NT2/D1 (cell line): ENCODE data around the gene SLCO2B1.

Experiments used
- DNase-seq: peaks from one replicate; pipeline ENCODE4 v3.0.0-alpha.2; 2011; ENCODE audit warnings: low read depth, low spot score
- H3K27me3 ChIP-seq: 2 replicates; pipeline ENCODE4 v1.6.0; 2011; ENCODE audit warnings: mild to moderate bottlenecking; ENCODE audit not compliant: insufficient read length, insufficient read depth
- H3K36me3 ChIP-seq: 2 replicates; pipeline ENCODE4 v1.6.1; 2011; ENCODE audit warnings: mild to moderate bottlenecking, low read length, mixed read lengths; ENCODE audit not compliant: insufficient read depth, insufficient read length
- H3K4me1 ChIP-seq: 2 replicates; pipeline ENCODE4 v1.5.1; 2011; ENCODE audit not compliant: insufficient read depth, insufficient read length
- H3K4me3 ChIP-seq: 2 replicates; pipeline ENCODE4 v1.5.1; 2011; ENCODE audit warnings: low read depth; ENCODE audit not compliant: insufficient read length
- H3K9ac ChIP-seq: 2 replicates; pipeline ENCODE4 v1.6.0; 2011; ENCODE audit warnings: low read depth; ENCODE audit not compliant: insufficient read length
- H3K9me3 ChIP-seq: 2 replicates; pipeline ENCODE4 v1.5.1; 2011; ENCODE audit warnings: mild to moderate bottlenecking, low read length; ENCODE audit not compliant: insufficient read depth
- SUZ12 ChIP-seq: IDR thresholded peaks from 2 replicates; pipeline ENCODE4 v1.6.1; 2011; ENCODE audit not compliant: insufficient read length, insufficient read depth; ENCODE audit errors: extremely low read depth
- YY1 ChIP-seq: IDR thresholded peaks from 2 replicates; pipeline ENCODE4 v1.6.1; 2011; ENCODE audit not compliant: insufficient read length, insufficient read depth
- ZNF274 ChIP-seq: IDR thresholded peaks from 2 replicates; pipeline ENCODE4 v1.6.1; 2011; ENCODE audit warnings: mild to moderate bottlenecking, low read depth, low read length

Gene SLCO2B1

GRCh38 chr11:75152090-75152489 is 1.2 kb downstream of the SLCO2B1 start:
- Histone ChIP-seq H3K4me1 (no peaks in the 10 kb centered on the region), H3K4me3 (no peak overlapping the region), H3K27me3 (no peaks in the 10 kb centered on the region), H3K36me3 (no peaks in the 10 kb centered on the region), H3K9ac (no peak overlapping the region), H3K9me3 (no peaks in the 10 kb centered on the region)
- TF ChIP-seq YY1 (no peak), ZNF274 (no peak), SUZ12 (no peak)
- no peak for DNase-seq

GRCh38 chr11:75152651-75153427 is 1.9 kb downstream of the SLCO2B1 start:
- no peaks in the 10 kb centered on the region for H3K4me1 ChIP-seq
- TF ChIP-seq SUZ12 (no peak), ZNF274 (no peak), YY1 (no peak)
- no peak for DNase-seq
- no peak overlapping the region for H3K9ac ChIP-seq
- H3K4me3 ChIP-seq: no peak overlapping the region
- no peaks in the 10 kb centered on the region for H3K36me3 ChIP-seq
- H3K27me3 ChIP-seq: no peaks in the 10 kb centered on the region
- H3K9me3 ChIP-seq: no peaks in the 10 kb centered on the region

- no peaks in the 10 kb centered on the region for H3K9me3 ChIP-seq
- no peak overlapping the region for H3K4me3 ChIP-seq
- no peak overlapping the region for H3K9ac ChIP-seq
- no peak for DNase-seq
- peaks cover 2% of the 10 kb centered on the region for H3K4me1 ChIP-seq
- no peaks in the 10 kb centered on the region for H3K27me3 ChIP-seq
- H3K36me3 ChIP-seq: no peaks in the 10 kb centered on the region
- TF ChIP-seq SUZ12 (no peak), ZNF274 (no peak), YY1 (no peak)
These were observed 4.0 kb downstream of the SLCO2B1 start for GRCh38 chr11:75154646-75155569.

DNA sequence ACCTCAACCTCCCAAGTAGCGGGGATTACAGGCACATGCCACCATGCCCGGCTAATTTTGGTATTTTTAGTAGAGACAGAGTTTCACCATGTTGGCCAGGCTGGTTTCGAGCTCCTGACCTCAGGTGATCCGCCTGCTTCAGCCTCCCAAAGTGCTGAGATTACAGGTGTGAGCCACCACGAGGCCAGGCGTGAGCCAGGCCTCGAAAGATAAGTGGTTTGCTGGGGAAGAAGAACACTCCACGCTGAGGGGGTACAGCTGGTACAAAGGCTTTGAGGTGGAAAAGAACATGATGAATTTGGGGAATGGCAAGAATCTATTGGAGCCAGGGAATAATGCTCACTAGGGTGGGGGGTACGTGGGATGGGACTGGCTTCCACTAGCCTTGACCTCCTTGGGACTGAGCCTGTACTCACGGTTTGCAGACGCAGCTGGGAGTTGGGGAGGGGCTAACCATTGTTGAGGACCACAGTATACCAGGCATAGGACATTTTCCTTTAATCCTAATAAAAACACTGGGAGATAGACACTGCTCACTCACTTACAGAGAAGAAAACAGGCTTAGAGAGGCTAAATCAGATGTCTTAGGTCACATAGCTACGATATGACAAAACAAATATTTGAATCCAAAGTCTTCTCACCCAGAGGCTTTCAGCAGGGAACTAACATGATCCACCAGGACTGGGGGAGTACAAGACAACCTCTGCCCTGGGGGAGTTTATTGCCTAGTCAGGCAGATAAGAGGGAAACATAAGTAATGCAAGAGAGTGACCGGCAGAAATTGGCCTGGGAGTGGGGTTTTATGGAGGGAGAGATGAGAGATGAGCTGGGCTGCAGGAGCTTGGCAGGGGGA is 4.9 kb downstream of the SLCO2B1 start:
- Histone ChIP-seq H3K9ac (no peak overlapping the region), H3K27me3 (no peaks in the 10 kb centered on the region), H3K36me3 (no peaks in the 10 kb centered on the region), H3K4me1 (peaks cover 2% of the 10 kb centered on the region), H3K4me3 (no peak overlapping the region), H3K9me3 (0 out of 2 replicates have a peak, but pooled peaks cover 5% of the 10 kb centered on the region)
- TF ChIP-seq ZNF274 (no peak), YY1 (no peak), SUZ12 (no peak)
- DNase-seq: no peak

- H3K9ac ChIP-seq: no peak overlapping the region
- H3K27me3 ChIP-seq: no peaks in the 10 kb centered on the region
- H3K36me3 ChIP-seq: no peaks in the 10 kb centered on the region
- DNase-seq: no peak
- H3K4me3 ChIP-seq: no peak overlapping the region
- H3K4me1 ChIP-seq: peaks cover 3% of the 10 kb centered on the region
- peaks cover 11% of the 10 kb centered on the region; the same call in 1 of the 2 replicates for H3K9me3 ChIP-seq
- no peak for TF ChIP-seq ZNF274
- no peak for TF ChIP-seq YY1
- no peak for TF ChIP-seq SUZ12
These were observed 7.3 kb downstream of the SLCO2B1 start for GRCh38 chr11:75158241-75158640.

GRCh38 chr11:75158696-75159150 is 7.8 kb downstream of the SLCO2B1 start:
- H3K36me3 ChIP-seq: no peaks in the 10 kb centered on the region
- no peak for TF ChIP-seq SUZ12
- TF ChIP-seq ZNF274: no peak
- TF ChIP-seq YY1: no peak
- no peaks in the 10 kb centered on the region for H3K27me3 ChIP-seq
- H3K9ac ChIP-seq: no peak overlapping the region
- peaks cover 5% of the 10 kb centered on the region for H3K4me1 ChIP-seq
- H3K4me3 ChIP-seq: no peak overlapping the region
- peaks cover 11% of the 10 kb centered on the region; the same call in 1 of the 2 replicates for H3K9me3 ChIP-seq
- no peak for DNase-seq
